GM23338 (cell line): ENCODE measurements around the gene DACH2. TPM values are rescaled to one million over a fixed set of nuclear protein-coding genes. Genes with fewer than 3 reads are reported as not detected.

Experiments
- ATAC-seq: fragments of 200-7000 bp; cut with Tn5 transposase; 3 replicates; pipeline ENCODE4 v1.9.1; 2020
- DNase-seq: peaks from one replicate; pipeline ENCODE4 v3.0.0-alpha.2; 2015; ENCODE audit warnings: low spot score
- H2AFZ ChIP-seq: fragments of 200-600 bp; sonication (generic); 2 replicates; pipeline ENCODE4 v1.8.0; 2016; ENCODE audit warnings: antibody characterized with exemption, mild to moderate bottlenecking, moderate library complexity
- H3F3A ChIP-seq: fragments of 200-600 bp; sonication (generic); replicated peaks from 2 replicates; pipeline ENCODE4 v1.8.0; 2017; ENCODE audit warnings: antibody characterized with exemption, mixed run types, low read depth
- H3K27ac ChIP-seq: fragments of 200-600 bp; sonication (generic); 2 replicates; pipeline ENCODE4 v1.6.1; 2016; ENCODE audit warnings: low read depth
- H3K27me3 ChIP-seq: fragments of 200-600 bp; sonication (generic); 2 replicates; pipeline ENCODE4 v1.8.0; 2016; ENCODE audit warnings: mild to moderate bottlenecking, mixed run types, moderate library complexity; ENCODE audit not compliant: insufficient read depth
- H3K36me3 ChIP-seq: fragments of 200-600 bp; sonication (generic); 2 replicates; pipeline ENCODE4 v1.8.0; 2016; ENCODE audit warnings: mild to moderate bottlenecking; ENCODE audit not compliant: insufficient read depth
- H3K4me1 ChIP-seq: fragments of 200-600 bp; sonication (generic); 2 replicates; pipeline ENCODE4 v1.8.0; 2016; ENCODE audit warnings: mild to moderate bottlenecking, moderate library complexity; ENCODE audit not compliant: insufficient read depth
- H3K4me2 ChIP-seq: fragments of 200-600 bp; sonication (generic); 2 replicates; pipeline ENCODE4 v1.7.1; 2017; ENCODE audit warnings: mixed run types
- H3K4me3 ChIP-seq: fragments of 200-600 bp; sonication (generic); 2 replicates; pipeline ENCODE4 v1.6.1; 2016; ENCODE audit warnings: mixed run types
- H3K79me2 ChIP-seq: fragments of 200-600 bp; sonication (generic); replicated peaks from 2 replicates; pipeline ENCODE4 v1.8.0; 2017; ENCODE audit warnings: mild to moderate bottlenecking; ENCODE audit not compliant: insufficient read depth
- H3K9me2 ChIP-seq: fragments of 200-600 bp; sonication (generic); 2 replicates; pipeline ENCODE4 v1.8.0; 2017; ENCODE audit not compliant: insufficient read depth
- H4K20me1 ChIP-seq: fragments of 200-600 bp; sonication (generic); replicated peaks from 2 replicates; pipeline ENCODE4 v1.8.0; 2017; ENCODE audit warnings: mild to moderate bottlenecking; ENCODE audit not compliant: insufficient read depth
- H3K27ac Mint-ChIP-seq: 2 replicates; pipeline ENCODE4 v1.8.0; 2020; ENCODE audit warnings: inconsistent platforms, mild to moderate bottlenecking, moderate library complexity, mixed read lengths
- H3K27me3 Mint-ChIP-seq: 3 replicates; pipeline ENCODE4 v1.8.0; 2022; ENCODE audit warnings: low read depth, mild to moderate bottlenecking, moderate library complexity, mixed read lengths, inconsistent platforms; ENCODE audit not compliant: insufficient read depth, poor library complexity
- H3K36me3 Mint-ChIP-seq: 3 replicates; pipeline ENCODE4 v1.8.0; 2021; ENCODE audit warnings: low read depth, mild to moderate bottlenecking, inconsistent platforms, moderate library complexity, mixed read lengths
- H3K4me1 Mint-ChIP-seq: 3 replicates; pipeline ENCODE4 v1.8.0; 2020; ENCODE audit warnings: mild to moderate bottlenecking, inconsistent platforms, mixed read lengths
- H3K4me3 Mint-ChIP-seq: 3 replicates; pipeline ENCODE4 v1.8.0; 2021; ENCODE audit warnings: moderate library complexity, mild to moderate bottlenecking, inconsistent platforms, mixed read lengths
- H3K9me3 Mint-ChIP-seq: 3 replicates; pipeline ENCODE4 v1.8.0; 2020; ENCODE audit warnings: moderate library complexity, mild to moderate bottlenecking, inconsistent platforms, mixed read lengths
- CREB1 ChIP-seq: fragments of 250-450 bp; sonication (Bioruptor Pico); IDR thresholded peaks from 2 replicates; pipeline ENCODE4 v1.5.0; 2020; ENCODE audit warnings: low read depth, mild to moderate bottlenecking, moderate library complexity
- ETS1 ChIP-seq: IDR thresholded peaks from 2 replicates; pipeline ENCODE4 v1.6.1; 2016; ENCODE audit warnings: antibody characterized with exemption
- EZH2 ChIP-seq: fragments of 200-600 bp; sonication (generic); IDR thresholded peaks from one replicate; pipeline ENCODE4 v1.8.0; 2017; ENCODE audit warnings: antibody characterized with exemption, mild to moderate bottlenecking, low read depth; ENCODE audit not compliant: unreplicated experiment
- EZH2phosphoT487 ChIP-seq: fragments of 200-600 bp; sonication (generic); IDR thresholded peaks from one replicate; pipeline ENCODE4 v1.8.1; 2018; ENCODE audit warnings: antibody characterized with exemption; ENCODE audit not compliant: unreplicated experiment
- JUNB ChIP-seq: IDR thresholded peaks from one replicate; pipeline ENCODE4 v1.6.1; 2016; ENCODE audit warnings: antibody characterized with exemption; ENCODE audit not compliant: unreplicated experiment
- NANOG ChIP-seq: IDR thresholded peaks from 2 replicates; pipeline ENCODE4 v1.6.1; 2016; ENCODE audit warnings: antibody characterized with exemption, borderline replicate concordance
- POLR2AphosphoS5 ChIP-seq: IDR thresholded peaks from 2 replicates; pipeline ENCODE4 v1.6.1; 2016; ENCODE audit warnings: antibody characterized with exemption, low read depth
- REST ChIP-seq: IDR thresholded peaks from one replicate; pipeline ENCODE4 v1.6.1; 2018; ENCODE audit warnings: antibody characterized with exemption; ENCODE audit not compliant: unreplicated experiment
- STAT1 ChIP-seq: IDR thresholded peaks from one replicate; pipeline ENCODE4 v1.6.1; 2016; ENCODE audit warnings: antibody characterized with exemption; ENCODE audit not compliant: unreplicated experiment
- ZNF114 ChIP-seq: fragments of 250-450 bp; sonication (Bioruptor Pico); IDR thresholded peaks from 2 replicates; pipeline ENCODE4 v1.5.0; 2020; ENCODE audit warnings: mild to moderate bottlenecking, moderate library complexity
- ZNF331 ChIP-seq: fragments of 250-450 bp; sonication (Bioruptor Pico); IDR thresholded peaks from 2 replicates; pipeline ENCODE4 v1.5.0; 2020; ENCODE audit warnings: low read depth, mild to moderate bottlenecking, moderate library complexity
- ZNF462 ChIP-seq: fragments of 250-450 bp; sonication (Bioruptor Pico); IDR thresholded peaks from 2 replicates; pipeline ENCODE4 v1.5.0; 2020; ENCODE audit warnings: mild to moderate bottlenecking, moderate library complexity
- polyA plus RNA-seq: library from polyadenylated mRNA; unstranded; fragments of >200 nt; fragmentation: Nextera tagmentation; extraction: Ambion mirVana; gene quantifications from 2 replicates; pipeline ENCODE4 v1.2.1, GENCODE V29; 2016
- total RNA-seq: library from RNA; depleted of rRNA; stranded (reverse); fragments of >200 nt; shearing (Covaris generic); gene quantifications from 2 replicates; pipeline ENCODE4 v1.2.3, GENCODE V29; 2014
- TF ChIP-seq, protein P1 (sequence below), 2 experiments: fragments of 200-600 bp in 1 of 2; sonication (generic) in 1 of 2; conservative IDR thresholded peaks; 2 replicates each; pipeline versions ENCODE4 v1.5.1 to v1.6.1; 2016 to 2017; ENCODE audit warnings: antibody characterized with exemption in 2 of 2, low read depth in 2 of 2, mild to moderate bottlenecking in 2 of 2, moderate library complexity in 1 of 2

Gene DACH2
- total and polyA plus RNA-seq, 2 experiments from 2014 or later = 2.4 to 4.6 TPM

GRCh38 chrX:86436116-86436515 lies 287.9 kb downstream of the DACH2 start:
- Histone ChIP-seq H3K27me3 (no peaks in the 10 kb centered on the region), H3K4me1 (no peaks in the 10 kb centered on the region), H3K4me2 (no peak overlapping the region), H3K27ac (no peak overlapping the region), H4K20me1 (no peaks in the 10 kb centered on the region), H3K9me2 (no peaks in the 10 kb centered on the region), H3F3A (no peaks in the 10 kb centered on the region), H3K4me3 (no peak overlapping the region), H3K79me2 (no peaks in the 10 kb centered on the region), H3K36me3 (no peaks in the 10 kb centered on the region), H2AFZ (no peak overlapping the region)
- H3K27me3 Mint-ChIP-seq = peaks cover 4% of the 10 kb centered on the region
- no peaks in the 10 kb centered on the region for H3K36me3 Mint-ChIP-seq
- H3K27ac Mint-ChIP-seq = no peak overlapping the region
- H3K4me1 Mint-ChIP-seq = no peaks in the 10 kb centered on the region
- H3K4me3 Mint-ChIP-seq = no peak overlapping the region
- no peak for DNase-seq
- TF ChIP-seq, protein P1, sequence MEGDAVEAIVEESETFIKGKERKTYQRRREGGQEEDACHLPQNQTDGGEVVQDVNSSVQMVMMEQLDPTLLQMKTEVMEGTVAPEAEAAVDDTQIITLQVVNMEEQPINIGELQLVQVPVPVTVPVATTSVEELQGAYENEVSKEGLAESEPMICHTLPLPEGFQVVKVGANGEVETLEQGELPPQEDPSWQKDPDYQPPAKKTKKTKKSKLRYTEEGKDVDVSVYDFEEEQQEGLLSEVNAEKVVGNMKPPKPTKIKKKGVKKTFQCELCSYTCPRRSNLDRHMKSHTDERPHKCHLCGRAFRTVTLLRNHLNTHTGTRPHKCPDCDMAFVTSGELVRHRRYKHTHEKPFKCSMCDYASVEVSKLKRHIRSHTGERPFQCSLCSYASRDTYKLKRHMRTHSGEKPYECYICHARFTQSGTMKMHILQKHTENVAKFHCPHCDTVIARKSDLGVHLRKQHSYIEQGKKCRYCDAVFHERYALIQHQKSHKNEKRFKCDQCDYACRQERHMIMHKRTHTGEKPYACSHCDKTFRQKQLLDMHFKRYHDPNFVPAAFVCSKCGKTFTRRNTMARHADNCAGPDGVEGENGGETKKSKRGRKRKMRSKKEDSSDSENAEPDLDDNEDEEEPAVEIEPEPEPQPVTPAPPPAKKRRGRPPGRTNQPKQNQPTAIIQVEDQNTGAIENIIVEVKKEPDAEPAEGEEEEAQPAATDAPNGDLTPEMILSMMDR (conservative IDR thresholded peaks at IDR 0.05; ENCODE audit: low read depth in 2 of 2) = no peak
- TF ChIP-seq NANOG (no peak), ZNF462 (CRISPR knock-in tag) (no peak), CREB1 (no peak), STAT1 (no peak), ZNF114 (no peak), JUNB (no peak), POLR2AphosphoS5 (no peak), ZNF331 (CRISPR knock-in tag) (no peak), ETS1 (no peak), REST (no peak), EZH2phosphoT487 (no peak), EZH2 (no peak)
- no peak for ATAC-seq
- H3K9me3 Mint-ChIP-seq = no peaks in the 10 kb centered on the region; the same call in 2 of the 3 replicates
